Measurements from ENCODE around the gene EOLA2.
"Not testable (repeated sequence)": the region's sequence is repeated elsewhere in the genome, so short reads cannot be mapped to it uniquely, and the experiment has no call there.

The EOLA2 gene

GRCh38 chrX:149938427-149938880, at the start of gene EOLA2:
EOLA2 (minus strand) TSS chrX:149938491; CDS start chrX:149933874, 4,617 bp downstream.
- DNase-seq = peak; percentile 96 to 98

GRCh38 chrX:149987613-149988012, 49.3 kb upstream of the EOLA2 start:
- no peak for DNase-seq

- no peak for DNase-seq
Observed at GRCh38 chrX:149984411-149984810, 46.1 kb upstream of the EOLA2 start.

GRCh38 chrX:149982310-149982709, 44.0 kb upstream of the EOLA2 start:
- DNase-seq = no peak

- DNase-seq = no peak
Observed at GRCh38 chrX:149979126-149979644, 40.9 kb upstream of the EOLA2 start.

GRCh38 chrX:149962859-149963757, 24.8 kb upstream of the EOLA2 start:
- DNase-seq = peak; percentile 12 to 57

- no peak for DNase-seq
Observed at GRCh38 chrX:149962010-149962409, 23.7 kb upstream of the EOLA2 start.

- DNase-seq = no peak
Observed at GRCh38 chrX:149961572-149961971, 23.3 kb upstream of the EOLA2 start.

GRCh38 chrX:149950681-149951080, 12.4 kb upstream of the EOLA2 start:
- no peak for DNase-seq

- no peak for DNase-seq
Observed at GRCh38 chrX:149949743-149950436, 11.6 kb upstream of the EOLA2 start.

- DNase-seq = no peak
Observed at GRCh38 chrX:149948016-149948415, 9.7 kb upstream of the EOLA2 start.

GRCh38 chrX:149946932-149947331, 8.6 kb upstream of the EOLA2 start:
- not testable (repeated sequence) for DNase-seq

GRCh38 chrX:149945820-149946219, 7.5 kb upstream of the EOLA2 start:
- DNase-seq = not testable (repeated sequence)

- DNase-seq = not testable (repeated sequence)
Observed at GRCh38 chrX:149945087-149945670, 6.9 kb upstream of the EOLA2 start.

- DNase-seq = not testable (repeated sequence)
Observed at GRCh38 chrX:149940674-149941024, 2.4 kb upstream of the EOLA2 start.

- peak; percentile 97 to 98 for DNase-seq
Observed at GRCh38 chrX:149939905-149940673, 1.8 kb upstream of the EOLA2 start.

GRCh38 chrX:149939655-149939904, 1.3 kb upstream of the EOLA2 start:
- no peak for DNase-seq

GRCh38 chrX:149938881-149939654, 777 bp upstream of the EOLA2 start:
- peak; percentile 92 to 99 for DNase-seq

- DNase-seq = no peak
Observed at GRCh38 chrX:149937871-149938426, 342 bp downstream of the EOLA2 start.

- not testable (repeated sequence) for DNase-seq
Observed at GRCh38 chrX:149937328-149937727, 963 bp downstream of the EOLA2 start.

GRCh38 chrX:149933547-149933946, 4.7 kb downstream of the EOLA2 start:
- not testable (repeated sequence) for DNase-seq

- DNase-seq = not testable (repeated sequence)
Observed at GRCh38 chrX:149932970-149933369, 5.3 kb downstream of the EOLA2 start.
